ENCODE results near the gene FAM209A.
"Not testable (repeated sequence)": the region's sequence is repeated elsewhere in the genome, so short reads cannot be mapped to it uniquely, and the experiment has no call there.

Gene FAM209A
- total RNA-seq = 0.03 to 0.32 (median 0.17) reads per million in 18 experiments

- not testable (repeated sequence) for DNase-seq
Observed at GRCh38 chr20:56524444-56524843, at the start of gene FAM209A. TSS of gene FAM209A (plus strand) at chr20:56524744. CDS start at chr20:56524809, 65 bp downstream.

GRCh38 chr20:56483970-56484369 lies 40.6 kb upstream of the FAM209A start:
- DNase-seq = peak; percentile 42 to 58

- DNase-seq = peak; percentile 45
Observed at GRCh38 chr20:56487216-56487615, 37.3 kb upstream of the FAM209A start.

- DNase-seq = no peak
Observed at GRCh38 chr20:56488566-56488965, 36.0 kb upstream of the FAM209A start.

GRCh38 chr20:56501116-56501515 lies 23.4 kb upstream of the FAM209A start:
- DNase-seq = no peak

- no peak for DNase-seq
Observed at GRCh38 chr20:56503916-56504315, 20.6 kb upstream of the FAM209A start.

GRCh38 chr20:56504373-56505005 lies 20.1 kb upstream of the FAM209A start:
- no peak for DNase-seq

- no peak for DNase-seq
Observed at GRCh38 chr20:56506103-56506502, 18.4 kb upstream of the FAM209A start.

GRCh38 chr20:56511926-56512325 lies 12.6 kb upstream of the FAM209A start:
- no peak for DNase-seq

GRCh38 chr20:56513161-56514150 lies 11.1 kb upstream of the FAM209A start:
- no peak for DNase-seq

- DNase-seq = no peak
Observed at GRCh38 chr20:56516631-56517030, 7.9 kb upstream of the FAM209A start.

GRCh38 chr20:56517211-56517610 lies 7.3 kb upstream of the FAM209A start:
- no peak for DNase-seq

GRCh38 chr20:56517641-56518040 lies 6.9 kb upstream of the FAM209A start:
- DNase-seq = no peak

- DNase-seq = no peak
Observed at GRCh38 chr20:56518126-56518525, 6.4 kb upstream of the FAM209A start.

- no peak for DNase-seq
Observed at GRCh38 chr20:56518721-56519398, 5.7 kb upstream of the FAM209A start.

- DNase-seq = no peak
Observed at GRCh38 chr20:56519551-56519950, 5.0 kb upstream of the FAM209A start.

- DNase-seq = no peak
Observed at GRCh38 chr20:56520180-56520579, 4.4 kb upstream of the FAM209A start.

GRCh38 chr20:56520746-56521354 lies 3.7 kb upstream of the FAM209A start:
- DNase-seq = not testable (repeated sequence)

- no peak for DNase-seq
Observed at GRCh38 chr20:56522311-56522710, 2.2 kb upstream of the FAM209A start.

- DNase-seq = no peak
Observed at GRCh38 chr20:56527521-56527920, 3.0 kb downstream of the FAM209A start.

GRCh38 chr20:56532946-56533345 lies 8.4 kb downstream of the FAM209A start, which contains the start of gene FAM209B:
TSS of gene FAM209B (plus strand) at chr20:56533246. CDS start at chr20:56533342, 96 bp downstream.
- not testable (repeated sequence) for DNase-seq

- DNase-seq = no peak
Observed at GRCh38 chr20:56537997-56538396, 13.5 kb downstream of the FAM209A start.
